Mesenchymal stem cell (in vitro differentiated cells and primary cell): ENCODE measurements around the gene BCL6.

Experiments used
- DNase-seq: peaks from one replicate; pipeline ENCODE4 v3.0.0-alpha.2; 2013
- H2AFZ ChIP-seq: one replicate; pipeline ENCODE4 v1.6.1; 2013; ENCODE audit warnings: low read depth, mild to moderate bottlenecking, control low read depth, inconsistent platforms, low read length, moderate library complexity
- H2AK5ac ChIP-seq: 2 replicates; pipeline ENCODE4 v1.6.1; 2013; ENCODE audit warnings: low read length, moderate library complexity, mild to moderate bottlenecking, inconsistent platforms; ENCODE audit not compliant: severe bottlenecking
- H2BK120ac ChIP-seq: one replicate; pipeline ENCODE4 v1.6.1; 2013; ENCODE audit warnings: low read depth, mild to moderate bottlenecking, inconsistent platforms, low read length, moderate library complexity
- H2BK12ac ChIP-seq, 2 experiments: one replicate each; pipeline ENCODE4 v1.6.1; 2013; ENCODE audit warnings: inconsistent platforms in 2 of 2, low read length in 2 of 2, mild to moderate bottlenecking in 2 of 2, moderate library complexity in 2 of 2, control low read depth in 1 of 2
- H2BK15ac ChIP-seq: one replicate; pipeline ENCODE4 v1.6.1; 2013; ENCODE audit warnings: mild to moderate bottlenecking, low read depth, inconsistent platforms; ENCODE audit not compliant: poor library complexity, severe bottlenecking
- H2BK5ac ChIP-seq: 2 replicates; pipeline ENCODE4 v1.6.1; 2013; ENCODE audit warnings: low read depth, mild to moderate bottlenecking, low read length, control low read depth, inconsistent platforms; ENCODE audit not compliant: poor library complexity, severe bottlenecking
- H3K14ac ChIP-seq, 2 experiments: one replicate each; pipeline ENCODE4 v1.6.1; 2013; ENCODE audit warnings: inconsistent platforms in 2 of 2, low read length in 2 of 2, control low read depth in 1 of 2, mild to moderate bottlenecking in 1 of 2, moderate library complexity in 1 of 2
- H3K18ac ChIP-seq, 2 experiments: one replicate each; pipeline ENCODE4 v1.6.1; 2013; ENCODE audit warnings: inconsistent platforms in 2 of 2, low read length in 2 of 2, control low read depth in 1 of 2, low read depth in 1 of 2, mild to moderate bottlenecking in 1 of 2
- H3K23ac ChIP-seq, 2 experiments: one replicate each; pipeline ENCODE4 v1.6.1; 2013; ENCODE audit warnings: inconsistent platforms in 2 of 2, low read length in 2 of 2, mild to moderate bottlenecking in 2 of 2, moderate library complexity in 2 of 2, control low read depth in 1 of 2
- H3K27ac ChIP-seq: 2 replicates; pipeline ENCODE4 v1.5.1; 2013; ENCODE audit warnings: mild to moderate bottlenecking, moderate library complexity, low read length, control low read depth, inconsistent platforms; ENCODE audit not compliant: poor library complexity, severe bottlenecking
- H3K27me3 ChIP-seq, 2 experiments: 2 replicates each; pipeline versions ENCODE4 v1.6.1 to v1.7.0; 2013; ENCODE audit warnings: low read length in 2 of 2, mild to moderate bottlenecking in 2 of 2, moderate library complexity in 2 of 2, control low read depth in 1 of 2, inconsistent platforms in 1 of 2; ENCODE audit not compliant: control insufficient read depth in 1 of 2, insufficient read depth in 1 of 2
- H3K36me3 ChIP-seq, 2 experiments: 2 replicates each; pipeline versions ENCODE4 v1.6.1 to v1.7.0; 2013; ENCODE audit warnings: low read length in 2 of 2, control low read depth in 1 of 2, inconsistent platforms in 1 of 2, low read depth in 1 of 2, mild to moderate bottlenecking in 1 of 2; ENCODE audit not compliant: insufficient read depth in 2 of 2, control insufficient read depth in 1 of 2
- H3K4ac ChIP-seq, 2 experiments: one replicate each; pipeline ENCODE4 v1.6.1; 2013; ENCODE audit warnings: inconsistent platforms in 2 of 2, low read length in 2 of 2, mild to moderate bottlenecking in 2 of 2, moderate library complexity in 2 of 2, control low read depth in 1 of 2, low read depth in 1 of 2
- H3K4me1 ChIP-seq: 2 replicates; pipeline ENCODE4 v1.6.1; 2013; ENCODE audit warnings: low read depth, low read length, control low read depth; ENCODE audit not compliant: control insufficient read depth, insufficient read depth
- H3K4me2 ChIP-seq: 2 replicates; pipeline ENCODE4 v1.6.1; 2013; ENCODE audit warnings: low read length, mild to moderate bottlenecking, inconsistent platforms; ENCODE audit not compliant: poor library complexity, severe bottlenecking
- H3K4me3 ChIP-seq, 2 experiments: 2 replicates each; pipeline versions ENCODE4 v1.5.1 to v1.7.0; 2013; ENCODE audit warnings: low read length in 2 of 2, mild to moderate bottlenecking in 2 of 2, control low read depth in 1 of 2, low read depth in 1 of 2; ENCODE audit not compliant: insufficient read depth in 1 of 2
- H3K79me1 ChIP-seq: replicated peaks from 2 replicates; pipeline ENCODE4 v1.6.1; 2013; ENCODE audit warnings: mild to moderate bottlenecking, control low read depth, low read length, inconsistent platforms; ENCODE audit not compliant: poor library complexity, severe bottlenecking
- H3K9ac ChIP-seq: 2 replicates; pipeline ENCODE4 v1.7.0; 2013; ENCODE audit warnings: mild to moderate bottlenecking, low read length, moderate library complexity
- H3K9me3 ChIP-seq: 2 replicates; pipeline ENCODE4 v1.7.0; 2013; ENCODE audit warnings: mild to moderate bottlenecking, low read length; ENCODE audit not compliant: control insufficient read depth
- H4K8ac ChIP-seq: one replicate; pipeline ENCODE4 v1.6.1; 2013; ENCODE audit warnings: inconsistent platforms, mild to moderate bottlenecking, low read length, moderate library complexity
- H4K91ac ChIP-seq: one replicate; pipeline ENCODE4 v1.6.1; 2013; ENCODE audit warnings: mild to moderate bottlenecking, low read length, inconsistent platforms
- WGBS: methylation state at CpG from one replicate; pipeline ENCODE4 v1.1.7; 2013; ENCODE audit warnings: mixed read lengths; 5-methylcytosine and 5-hydroxymethylcytosine counted together

The BCL6 gene

DNA sequence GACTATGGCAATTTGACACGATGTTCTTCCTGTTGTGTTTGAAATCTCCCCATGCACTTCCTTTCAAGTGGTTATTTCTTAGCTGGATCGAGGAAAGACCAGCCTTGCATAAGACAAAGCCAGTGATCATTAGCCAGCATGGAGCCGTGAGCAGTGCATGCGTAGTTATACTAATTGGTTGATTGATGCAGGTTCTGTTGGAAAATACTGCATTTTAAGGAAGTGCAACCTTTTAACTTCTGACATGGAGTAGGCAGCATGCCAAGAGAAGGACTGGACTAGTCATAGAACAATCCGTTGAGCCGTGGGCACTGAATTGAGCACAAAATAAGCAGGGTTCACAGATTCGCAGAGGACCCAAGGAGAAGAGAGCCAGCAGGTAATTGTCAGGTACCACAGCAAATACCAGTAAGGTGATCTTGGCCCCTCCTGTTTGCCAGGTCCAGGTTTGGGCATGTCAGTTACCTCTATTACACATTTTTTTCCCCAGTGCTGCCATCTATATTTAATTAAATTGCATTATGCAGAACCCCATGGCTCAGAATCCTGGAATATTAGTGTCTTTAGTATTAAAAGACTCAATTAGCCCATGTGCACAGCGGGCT lies 29.0 kb upstream of the BCL6 start:
- 98% methylated on average over 7 of the region's 8 CpGs for WGBS
- H3K14ac ChIP-seq: no peak overlapping the region
- H2BK120ac ChIP-seq: no peak overlapping the region
- H3K4ac ChIP-seq: no peak overlapping the region
- H4K91ac ChIP-seq: no peak overlapping the region
- H2BK15ac ChIP-seq: no peak overlapping the region
- no peak overlapping the region for H2BK12ac ChIP-seq
- H4K8ac ChIP-seq: no peak overlapping the region
- H2BK5ac ChIP-seq: no peak overlapping the region
- no peaks in the 10 kb centered on the region for H3K27me3 ChIP-seq
- no peak overlapping the region for H3K18ac ChIP-seq
- H3K79me1 ChIP-seq: no peaks in the 10 kb centered on the region
- no peaks in the 10 kb centered on the region for H3K4me1 ChIP-seq
- no peak overlapping the region for H3K27ac ChIP-seq
- no peaks in the 10 kb centered on the region for H3K36me3 ChIP-seq
- DNase-seq: no peak
- no peak overlapping the region for H2AFZ ChIP-seq
- no peak overlapping the region for H3K23ac ChIP-seq
- no peak overlapping the region for H3K4me2 ChIP-seq
- no peaks in the 10 kb centered on the region for H3K9me3 ChIP-seq
- H3K9ac ChIP-seq: no peak overlapping the region
- no peak overlapping the region for H2AK5ac ChIP-seq
- no peak overlapping the region for H3K4me3 ChIP-seq

DNA sequence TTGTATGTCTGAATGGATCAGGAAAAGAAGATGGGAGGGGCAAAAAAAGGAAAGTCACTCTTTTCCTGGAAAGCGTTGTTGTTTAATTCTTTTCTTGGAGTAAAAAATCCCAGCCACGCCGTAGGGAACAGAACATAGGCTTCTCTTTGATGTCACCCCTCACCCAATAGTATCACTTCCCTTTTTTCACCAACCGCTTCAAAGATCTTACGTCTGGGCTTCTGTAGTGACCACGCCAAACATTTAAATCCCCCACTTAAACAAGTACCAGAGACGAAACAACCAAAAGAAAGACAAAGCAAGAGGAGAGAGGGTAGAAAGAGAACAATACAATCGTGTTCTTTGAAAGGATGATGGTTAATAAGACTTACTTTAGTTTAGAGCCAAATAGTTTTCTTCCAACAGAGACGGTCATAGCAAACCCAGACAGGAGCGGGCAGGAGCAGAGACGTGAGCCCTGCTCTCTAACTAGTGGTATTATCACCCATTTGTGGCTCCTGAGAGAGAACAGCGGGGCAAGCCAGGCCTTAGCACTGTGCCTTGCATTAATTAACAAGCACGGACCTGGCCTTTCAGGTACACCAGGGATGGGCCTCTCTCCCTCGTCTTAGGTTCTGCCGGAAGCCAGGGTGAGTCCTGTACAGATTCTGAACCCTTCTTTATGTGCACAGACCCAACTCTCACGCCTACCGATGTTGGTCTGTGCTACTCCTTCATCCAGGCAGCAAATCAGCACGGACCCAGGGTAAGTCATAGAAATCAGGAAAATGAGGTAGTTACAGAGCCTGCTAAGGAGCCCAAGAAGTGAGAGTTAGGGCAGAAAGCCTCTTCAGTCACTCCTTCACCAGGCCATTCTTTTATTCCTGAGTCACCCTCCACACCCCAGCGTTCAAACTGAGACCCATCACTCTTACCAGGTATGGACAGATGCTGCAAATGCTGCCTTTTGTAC lies 28.2 kb upstream of the BCL6 start:
- Histone ChIP-seq H2BK120ac (no peak overlapping the region), H3K27me3 (no peaks in the 10 kb centered on the region), H2AFZ (no peak overlapping the region), H3K4me2 (no peak overlapping the region), H3K14ac (no peak overlapping the region), H2AK5ac (no peak overlapping the region), H3K4ac (no peak overlapping the region), H2BK15ac (no peak overlapping the region), H3K79me1 (no peaks in the 10 kb centered on the region), H3K4me1 (no peaks in the 10 kb centered on the region), H3K36me3 (no peaks in the 10 kb centered on the region), H4K8ac (no peak overlapping the region), H3K4me3 (no peak overlapping the region), H3K27ac (no peak overlapping the region), H2BK12ac (no peak overlapping the region), H3K9me3 (no peaks in the 10 kb centered on the region), H3K9ac (no peak overlapping the region), H2BK5ac (no peak overlapping the region), H3K18ac (no peak overlapping the region), H4K91ac (no peak overlapping the region), H3K23ac (no peak overlapping the region)
- WGBS: 87% methylated on average over 15 of the region's 19 CpGs
- DNase-seq: no peak

DNA sequence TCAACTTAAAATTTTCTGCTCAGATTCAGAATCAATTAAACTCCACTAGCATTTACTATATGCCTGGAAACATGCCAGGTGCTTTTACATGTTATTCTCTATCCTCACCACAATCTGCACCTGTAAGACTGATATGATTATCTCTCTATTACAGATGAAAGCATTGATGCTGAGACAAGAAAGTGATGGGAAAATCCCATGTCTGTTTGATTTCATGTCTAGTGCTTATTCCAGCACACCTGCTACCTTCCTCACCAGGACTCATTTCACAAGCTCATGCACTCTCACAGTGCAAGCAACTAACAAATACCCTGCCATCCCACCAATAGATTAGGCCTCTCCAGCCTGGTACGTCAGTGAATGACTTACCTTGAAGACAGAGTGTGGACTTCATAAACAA lies 25.0 kb upstream of the BCL6 start:
- H3K4me3 ChIP-seq: no peak overlapping the region
- H3K4me2 ChIP-seq: no peak overlapping the region
- no peaks in the 10 kb centered on the region for H3K36me3 ChIP-seq
- H2BK15ac ChIP-seq: no peak overlapping the region
- H3K27ac ChIP-seq: no peak overlapping the region
- H3K79me1 ChIP-seq: no peaks in the 10 kb centered on the region
- no peak overlapping the region for H3K4ac ChIP-seq
- H2BK120ac ChIP-seq: no peak overlapping the region
- H2AFZ ChIP-seq: no peak overlapping the region
- H3K14ac ChIP-seq: no peak overlapping the region
- no peak overlapping the region for H3K23ac ChIP-seq
- no peaks in the 10 kb centered on the region for H3K9me3 ChIP-seq
- no peaks in the 10 kb centered on the region for H3K27me3 ChIP-seq
- H4K8ac ChIP-seq: no peak overlapping the region
- H2AK5ac ChIP-seq: no peak overlapping the region
- H3K9ac ChIP-seq: no peak overlapping the region
- H3K18ac ChIP-seq: no peak overlapping the region
- DNase-seq: no peak
- 93% methylated on average over 1 of the region's 1 CpG for WGBS
- no peaks in the 10 kb centered on the region for H3K4me1 ChIP-seq
- H2BK5ac ChIP-seq: no peak overlapping the region
- no peak overlapping the region for H4K91ac ChIP-seq
- H2BK12ac ChIP-seq: no peak overlapping the region

DNA sequence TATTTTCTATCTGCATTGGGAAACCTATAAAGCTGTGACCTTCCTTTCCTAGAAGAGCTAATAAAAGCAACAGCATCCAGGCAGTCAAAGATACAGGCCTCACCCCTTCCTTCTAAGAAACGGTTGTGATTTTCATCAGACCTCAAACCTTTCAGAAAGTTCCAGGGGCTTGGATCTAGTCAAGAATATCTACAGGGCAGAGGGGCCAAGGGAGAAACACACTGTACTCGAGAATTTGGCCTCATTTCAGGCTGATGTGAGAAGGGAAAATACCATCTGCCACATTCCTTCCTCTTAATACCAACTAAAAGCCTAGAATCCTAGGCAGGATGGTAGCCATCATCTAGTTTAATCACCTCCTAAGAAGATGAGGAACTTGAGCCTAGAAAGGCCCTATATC lies 24.5 kb upstream of the BCL6 start:
- Histone ChIP-seq H3K9ac (no peak overlapping the region), H3K4me1 (no peaks in the 10 kb centered on the region), H4K91ac (no peak overlapping the region), H3K23ac (no peak overlapping the region), H4K8ac (no peak overlapping the region), H2BK5ac (no peak overlapping the region), H3K9me3 (no peaks in the 10 kb centered on the region), H2BK120ac (no peak overlapping the region), H3K4me3 (no peak overlapping the region), H3K36me3 (no peaks in the 10 kb centered on the region), H3K27me3 (no peaks in the 10 kb centered on the region), H3K27ac (no peak overlapping the region), H3K18ac (no peak overlapping the region), H3K4me2 (no peak overlapping the region), H3K14ac (no peak overlapping the region), H3K79me1 (no peaks in the 10 kb centered on the region), H2BK12ac (no peak overlapping the region), H3K4ac (no peak overlapping the region), H2AK5ac (no peak overlapping the region), H2BK15ac (no peak overlapping the region), H2AFZ (no peak overlapping the region)
- DNase-seq: no peak
- WGBS: 60% methylated on average over 2 of the region's 2 CpGs
